NCI-H2227 (cell line): ENCODE results near the gene SYCN.

ENCODE experiments used
- DNase-seq: peaks from one replicate; lab custom pipeline; 2025; ENCODE audit not compliant: unreplicated experiment; lab: John Stamatoyannopoulos, UW

The SYCN gene

DNA sequence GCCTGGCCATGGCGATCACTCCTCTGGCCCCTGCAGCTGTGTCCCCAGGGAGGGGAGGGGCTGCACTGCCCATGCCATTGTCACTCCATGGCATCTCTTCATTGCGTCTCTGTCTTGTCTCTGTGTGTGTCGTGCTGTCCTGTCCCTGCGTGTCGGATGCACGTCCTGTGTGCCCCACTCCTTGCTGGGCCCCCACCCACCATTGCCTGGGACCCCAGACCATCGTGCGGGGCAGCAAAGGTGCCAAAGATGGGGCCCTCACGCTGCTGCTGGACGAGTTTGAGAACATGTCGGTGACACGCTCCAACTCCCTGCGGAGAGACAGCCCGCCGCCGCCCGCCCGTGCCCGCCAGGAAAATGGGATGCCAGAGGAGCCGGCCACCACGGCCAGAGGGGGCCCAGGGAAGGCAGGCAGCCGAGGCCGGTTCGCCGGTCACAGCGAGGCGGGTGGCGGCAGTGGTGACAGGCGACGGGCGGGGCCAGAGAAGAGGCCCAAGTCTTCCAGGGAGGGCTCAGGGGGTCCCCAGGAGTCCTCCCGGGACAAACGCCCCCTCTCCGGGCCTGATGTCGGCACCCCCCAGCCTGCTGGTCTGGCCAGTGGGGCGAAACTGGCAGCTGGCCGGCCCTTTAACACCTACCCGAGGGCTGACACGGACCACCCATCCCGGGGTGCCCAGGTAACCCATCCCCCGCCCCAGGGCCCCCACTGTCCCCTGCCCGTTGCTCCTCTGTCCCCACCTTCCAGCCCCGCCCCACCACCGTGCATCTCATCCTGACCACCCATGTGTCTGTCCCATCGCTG, 31.2 kb downstream of the SYCN start:
- DNase-seq: no peak

DNA sequence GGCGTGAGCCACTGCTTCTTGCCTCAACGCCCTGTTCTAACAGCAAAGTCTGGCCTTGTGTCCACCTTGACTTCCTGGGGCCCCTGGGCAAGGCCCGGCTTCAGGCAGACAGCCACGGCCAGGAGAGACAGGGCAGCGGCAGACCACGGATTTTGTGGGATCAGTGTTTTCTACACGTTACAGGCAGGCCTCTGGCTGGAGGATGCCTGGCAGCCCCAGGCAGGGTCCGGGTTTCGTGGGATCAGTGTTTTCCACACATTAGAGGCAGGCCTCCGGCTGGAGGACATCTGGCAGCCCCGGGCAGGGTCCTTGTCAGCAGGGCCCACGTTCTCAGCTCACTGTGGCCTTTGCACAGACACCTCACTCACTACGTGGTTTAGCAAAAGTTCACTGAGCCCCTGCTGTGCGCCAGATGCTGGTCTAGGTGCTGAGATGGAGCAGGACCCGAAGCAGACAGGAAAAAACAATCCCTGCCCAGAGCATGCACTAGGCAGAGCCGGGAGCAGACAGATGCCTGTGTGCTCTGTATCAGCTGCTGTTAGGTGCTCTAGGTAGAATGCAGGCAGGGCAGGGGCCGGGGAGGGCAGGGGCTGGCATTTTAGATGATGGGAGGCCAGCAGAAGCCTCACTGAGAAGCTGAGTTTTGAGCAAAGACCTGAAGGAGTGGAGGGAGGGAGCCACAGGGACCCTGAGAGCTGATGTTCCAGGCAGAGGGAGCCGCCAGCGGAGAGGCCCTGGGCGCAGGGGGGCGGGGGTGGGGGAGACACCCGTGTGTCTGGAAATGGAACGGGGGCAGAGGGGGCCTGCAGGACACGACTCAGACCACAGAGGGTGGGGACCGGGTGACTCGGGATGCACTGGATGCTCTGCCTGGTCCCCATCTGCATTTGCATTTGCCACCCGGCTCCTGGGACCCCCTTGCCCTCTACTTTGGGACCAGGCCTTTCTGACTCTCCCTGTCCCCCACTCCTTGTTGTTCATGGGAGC, 32.3 kb downstream of the SYCN start:
- no peak for DNase-seq

DNA sequence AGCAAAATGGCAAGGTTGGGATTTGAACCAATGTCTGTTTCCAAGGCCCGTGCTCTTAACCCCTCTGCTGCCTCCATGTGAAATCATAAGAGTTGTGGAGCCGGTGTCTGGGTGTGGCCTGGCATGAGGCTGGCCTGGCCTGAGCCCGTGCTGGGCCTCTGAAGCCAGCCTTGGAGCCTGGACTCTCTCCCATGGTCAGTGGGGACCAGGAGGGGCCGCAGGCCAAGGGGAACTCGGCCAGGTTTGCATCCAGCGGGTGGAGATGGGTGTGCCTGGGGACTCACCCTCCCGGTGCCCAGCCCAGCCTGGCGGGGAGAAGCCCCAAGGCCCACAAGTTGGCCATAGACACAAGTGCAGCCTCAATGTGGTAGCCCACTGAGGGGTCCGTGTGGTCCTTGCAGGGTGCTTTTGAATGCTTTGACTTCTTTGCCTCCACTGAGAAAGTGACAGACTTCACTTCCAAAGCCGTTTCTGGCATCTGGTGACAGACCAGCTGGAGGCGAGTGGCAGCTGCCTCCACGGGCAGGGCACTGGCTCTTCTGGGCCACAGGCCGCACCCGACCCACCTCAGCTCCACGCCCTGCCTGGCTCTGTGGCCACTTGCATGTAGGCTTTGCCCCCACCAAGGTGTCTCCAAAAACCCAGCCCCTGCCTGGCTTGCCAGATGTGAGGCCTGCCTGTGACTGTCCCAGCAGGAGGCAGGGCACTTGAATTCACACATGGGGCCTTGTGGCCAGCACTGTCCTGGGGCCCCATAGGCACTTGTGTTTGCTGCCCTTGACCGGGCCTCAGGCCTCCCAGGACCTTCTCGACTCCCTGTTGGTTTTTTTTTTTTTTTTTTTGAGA, 33.5 kb downstream of the SYCN start:
- no peak for DNase-seq

DNA sequence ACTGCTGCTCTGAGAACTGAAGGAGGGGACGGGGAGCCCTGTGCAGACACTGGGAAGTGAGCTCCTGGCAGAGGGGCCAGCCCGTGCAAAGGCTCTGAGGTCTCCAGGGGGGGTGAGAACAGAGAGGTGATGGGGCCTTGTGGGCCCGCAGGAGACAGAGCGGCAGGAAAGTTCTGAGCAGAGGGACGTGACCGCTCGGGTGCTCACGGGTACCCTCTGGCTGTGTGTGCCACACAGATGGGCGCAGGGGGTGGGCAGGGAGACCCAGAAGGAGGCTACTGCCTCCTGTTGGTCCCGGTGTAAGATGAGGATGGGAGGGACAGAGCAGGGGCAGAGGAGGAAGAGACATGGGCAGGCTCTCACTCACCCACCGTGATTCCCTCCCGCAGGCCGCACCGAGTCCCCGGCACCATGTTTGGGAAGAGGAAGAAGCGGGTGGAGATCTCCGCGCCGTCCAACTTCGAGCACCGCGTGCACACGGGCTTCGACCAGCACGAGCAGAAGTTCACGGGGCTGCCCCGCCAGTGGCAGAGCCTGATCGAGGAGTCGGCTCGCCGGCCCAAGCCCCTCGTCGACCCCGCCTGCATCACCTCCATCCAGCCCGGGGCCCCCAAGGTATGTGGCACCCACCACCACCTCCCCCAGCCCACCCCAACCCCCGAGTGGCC, 34.8 kb downstream of the SYCN start:
- DNase-seq: no peak

DNA sequence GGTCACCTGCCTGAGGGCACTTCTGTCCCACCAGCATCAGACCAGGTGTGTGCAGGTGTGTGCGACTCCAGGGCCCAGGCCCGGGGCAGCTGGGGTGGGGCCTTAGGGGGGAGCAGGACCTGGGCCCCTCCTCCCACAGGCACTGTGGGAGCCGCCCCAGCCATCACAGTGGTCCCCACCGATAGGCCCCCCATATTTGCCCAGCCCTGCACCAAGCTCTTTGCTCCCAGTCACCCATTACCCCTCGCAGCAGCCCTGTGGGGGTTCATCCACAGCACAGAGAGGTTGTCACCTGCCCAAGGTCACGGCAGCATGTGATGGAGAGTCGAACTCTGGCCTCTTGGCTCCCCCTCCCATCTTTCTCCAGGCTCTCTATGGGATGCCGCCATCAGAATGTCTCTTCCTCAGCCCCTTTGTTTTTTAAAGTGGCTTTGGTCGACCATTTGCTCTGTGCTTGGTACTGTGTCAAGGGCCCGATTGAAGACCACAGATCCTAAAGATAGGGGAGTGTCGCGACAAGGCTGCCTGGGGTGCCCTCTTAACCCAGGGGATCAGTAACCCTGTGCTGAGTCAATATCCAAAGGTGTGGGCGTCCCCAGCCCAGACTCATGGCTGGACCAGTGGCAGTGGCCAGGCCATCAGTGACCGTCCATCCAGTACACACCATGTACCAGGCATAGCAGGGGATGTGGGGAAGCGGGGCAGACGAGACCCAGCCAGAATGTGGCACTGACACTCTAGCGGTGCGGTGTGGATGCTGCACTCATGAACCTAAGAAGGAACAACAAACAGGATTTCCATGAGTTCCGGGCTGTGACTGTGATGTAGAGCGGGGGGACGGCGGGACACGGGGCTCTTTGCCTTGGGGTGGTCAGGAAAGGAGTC, 35.6 kb downstream of the SYCN start:
- DNase-seq: no peak

DNA sequence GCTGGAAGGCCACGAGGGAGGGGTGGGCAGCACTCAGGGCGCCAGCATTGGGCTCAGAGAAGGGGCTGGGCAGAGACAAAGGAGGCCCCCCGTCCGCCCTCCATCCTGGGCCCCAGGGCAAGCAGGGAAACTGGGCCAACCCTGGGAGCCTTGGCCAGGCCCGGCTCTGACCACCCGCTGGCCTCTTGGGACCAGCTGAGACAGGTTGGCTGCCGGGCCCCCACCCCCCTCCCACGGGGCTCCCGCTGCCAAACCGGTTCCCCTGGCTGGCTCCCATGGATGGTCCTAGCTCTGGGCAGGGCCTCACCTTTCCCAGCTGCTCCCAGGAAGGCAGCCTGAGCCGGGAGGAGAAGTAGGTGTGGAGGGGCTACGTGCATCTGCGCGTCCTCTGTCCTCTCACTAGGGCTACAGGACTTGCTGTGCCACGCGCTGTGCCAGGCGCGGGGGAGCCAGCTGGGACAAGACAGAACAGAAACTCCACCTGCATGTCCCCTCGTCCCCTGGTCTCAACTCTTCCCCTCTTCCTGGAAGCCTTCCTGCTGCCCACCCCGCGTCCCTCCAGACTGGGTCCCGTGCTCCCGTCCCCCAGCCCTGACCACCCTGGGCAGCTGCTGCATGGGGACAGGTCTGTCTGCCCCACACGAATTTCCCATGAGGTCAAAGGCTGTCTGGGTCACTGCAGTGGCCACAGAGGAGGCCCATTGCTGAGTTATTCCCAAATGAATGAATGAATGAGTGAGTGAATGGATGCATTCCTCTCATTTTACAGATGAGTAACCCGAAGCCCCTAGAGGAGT, 36.4 kb downstream of the SYCN start:
- no peak for DNase-seq

DNA sequence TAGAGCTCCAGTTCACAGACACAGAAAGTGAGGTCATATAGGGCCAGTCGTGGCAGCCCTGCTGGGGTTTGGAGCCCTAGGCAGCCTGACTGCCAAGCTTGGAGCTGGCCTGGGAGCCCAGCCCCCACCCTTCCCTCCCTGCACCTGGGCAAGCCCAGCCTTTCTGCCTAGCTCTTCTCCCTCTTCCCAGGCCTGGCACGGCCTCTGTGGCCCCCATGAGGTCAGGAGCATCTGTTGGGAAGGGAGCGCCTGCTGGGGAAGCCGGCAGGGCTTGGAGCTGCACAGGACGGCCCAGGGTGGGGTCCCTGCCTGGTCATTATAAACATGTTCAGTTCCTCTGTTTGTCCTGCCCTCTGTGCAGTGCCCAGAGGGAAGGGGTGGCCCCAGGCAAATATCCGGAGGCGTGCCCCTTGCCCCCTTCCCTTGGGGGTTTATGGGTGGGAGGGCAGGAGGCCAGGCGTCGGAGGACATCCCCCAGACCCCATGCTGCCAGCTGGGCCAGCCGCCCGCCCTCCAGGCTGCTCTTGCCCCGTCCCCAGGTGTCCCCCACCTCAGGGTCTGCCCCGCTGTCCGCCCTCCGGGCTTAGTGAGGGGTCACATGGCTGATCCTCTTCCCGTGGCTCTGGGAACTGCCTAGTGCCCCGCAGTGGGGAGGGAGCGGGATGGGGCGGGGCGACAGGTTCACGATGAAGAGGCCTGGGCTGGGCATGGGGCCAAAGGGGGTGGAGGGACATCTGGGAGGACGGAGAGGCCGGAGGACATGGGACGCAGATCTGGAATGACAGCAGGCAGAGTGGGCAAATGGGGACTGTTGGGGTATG, 37.3 kb downstream of the SYCN start:
- DNase-seq: peak; percentile 90

DNA sequence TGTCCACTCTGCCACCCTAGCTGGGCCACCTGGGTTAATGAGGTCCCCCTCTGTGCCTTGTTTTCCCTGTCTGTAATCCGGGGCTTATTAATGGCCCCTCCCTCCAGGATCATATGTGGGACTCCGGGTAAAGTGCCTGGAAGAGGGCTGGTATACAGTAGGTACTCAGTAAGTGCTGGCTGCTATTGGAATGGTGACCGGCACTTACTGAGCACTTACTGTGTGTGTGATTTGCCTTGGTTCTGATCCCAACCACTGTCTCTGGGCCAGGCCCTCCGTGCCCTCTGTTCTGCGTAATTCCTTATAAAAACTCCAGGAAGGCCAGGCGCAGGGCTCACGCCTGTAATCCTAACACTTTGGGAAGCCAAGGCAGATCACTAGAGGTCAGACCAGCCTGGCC, 38.2 kb downstream of the SYCN start:
- DNase-seq: no peak

DNA sequence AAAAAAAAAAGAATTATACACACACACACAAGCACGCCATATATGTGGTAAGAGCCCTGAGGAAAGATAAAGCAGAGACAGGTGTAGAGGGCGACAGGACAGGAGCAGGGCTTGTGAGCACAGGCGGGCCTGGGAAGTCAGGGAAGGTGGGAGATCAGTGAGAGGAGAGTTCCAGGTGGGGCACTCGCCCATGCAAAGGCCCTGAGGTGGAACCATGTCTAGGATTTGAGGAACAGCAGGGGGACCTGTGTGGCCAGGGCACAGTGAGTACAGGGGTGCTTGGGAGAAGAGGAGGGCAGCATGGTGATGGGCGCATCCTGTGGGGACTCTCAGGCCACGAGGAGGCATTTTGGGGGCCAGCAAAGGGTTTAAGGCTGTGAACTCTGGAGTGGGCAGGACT, 39.8 kb downstream of the SYCN start:
- DNase-seq: no peak

DNA sequence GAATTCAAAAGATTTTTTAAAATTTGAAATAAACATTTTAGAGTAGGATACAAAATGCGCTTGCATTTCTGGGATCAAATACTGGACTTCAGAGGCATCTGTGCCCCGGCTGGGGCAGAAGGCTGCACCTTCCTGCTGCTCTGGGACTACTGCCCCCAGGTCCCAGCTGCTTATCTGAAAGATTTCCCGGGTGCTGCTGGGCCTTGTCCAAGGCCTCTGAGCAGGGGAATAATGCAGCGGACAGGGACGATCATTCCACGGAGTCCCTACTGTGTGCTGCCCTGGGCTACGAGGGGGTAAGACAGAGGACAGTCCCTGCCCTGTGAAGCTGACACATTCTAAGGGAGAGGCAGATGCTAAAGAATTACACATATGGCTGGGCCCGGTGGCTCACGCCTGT, 40.4 kb downstream of the SYCN start:
- no peak for DNase-seq

DNA sequence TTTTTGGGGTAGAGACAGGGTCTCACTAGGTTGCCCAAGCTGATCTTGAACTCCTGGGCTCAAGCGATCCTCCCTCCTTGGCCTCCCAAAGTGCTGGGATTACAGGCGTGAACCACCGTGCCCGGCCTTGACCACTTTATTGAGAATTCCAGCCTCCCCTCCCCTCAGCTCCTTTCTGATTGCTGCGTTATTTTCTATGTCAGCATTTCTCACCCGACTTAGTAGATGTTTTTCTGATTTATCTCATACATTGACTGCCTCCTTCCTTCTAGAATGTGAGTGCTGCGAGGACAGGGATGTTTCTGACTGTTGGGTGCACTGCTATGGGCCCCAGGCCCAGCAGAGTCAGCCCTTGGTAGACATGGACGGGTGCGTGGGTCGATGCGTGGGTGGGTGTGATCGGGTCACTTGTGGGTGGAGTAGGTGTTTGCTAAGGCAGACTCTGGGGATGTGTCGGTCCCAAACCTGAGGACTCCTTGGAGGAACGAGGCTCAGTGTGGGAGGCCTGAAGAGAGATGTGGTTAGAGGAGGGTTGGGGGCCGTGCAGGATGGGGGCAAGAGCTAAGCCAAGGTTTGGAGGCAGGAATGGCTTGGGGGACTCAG, 41.5 kb downstream of the SYCN start:
- no peak for DNase-seq

DNA sequence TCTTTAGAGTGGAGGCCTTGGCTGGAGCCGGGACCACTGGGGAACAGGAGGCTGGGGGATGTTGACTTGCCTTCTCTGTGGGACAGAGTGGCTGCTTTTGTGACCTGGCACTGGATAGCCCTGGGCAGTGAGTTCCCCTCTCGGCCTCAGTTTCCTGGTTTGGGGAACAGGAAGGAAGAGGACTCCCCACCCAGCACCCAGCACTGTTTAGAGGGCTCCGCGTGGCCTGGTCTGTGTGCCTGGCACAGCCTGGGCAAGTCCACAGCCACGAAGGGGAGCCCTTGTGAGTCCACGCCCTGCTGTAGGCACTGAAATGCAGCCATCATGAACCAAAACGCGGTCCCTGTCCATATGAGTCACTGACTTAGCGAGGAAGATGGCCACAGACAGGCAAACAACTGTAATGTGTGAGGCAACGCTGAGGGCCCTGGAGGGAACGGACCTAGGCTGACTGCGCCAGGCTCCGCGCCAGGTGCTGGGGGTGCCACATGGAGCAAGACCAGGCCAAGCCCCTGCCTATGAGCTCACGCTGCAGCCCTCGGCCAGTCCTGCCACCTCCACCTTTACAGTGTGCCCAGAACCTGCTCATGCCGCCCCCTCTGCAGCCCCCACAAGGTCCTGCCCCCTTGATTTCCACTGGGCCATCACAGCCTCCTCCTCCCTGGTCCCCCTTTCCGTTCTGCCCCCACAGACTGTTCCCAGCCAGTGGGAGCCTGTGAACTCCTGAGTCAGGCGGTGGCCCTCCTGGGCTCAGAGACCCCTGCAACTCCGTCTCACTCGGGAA, 43.0 kb downstream of the SYCN start:
- DNase-seq: no peak

DNA sequence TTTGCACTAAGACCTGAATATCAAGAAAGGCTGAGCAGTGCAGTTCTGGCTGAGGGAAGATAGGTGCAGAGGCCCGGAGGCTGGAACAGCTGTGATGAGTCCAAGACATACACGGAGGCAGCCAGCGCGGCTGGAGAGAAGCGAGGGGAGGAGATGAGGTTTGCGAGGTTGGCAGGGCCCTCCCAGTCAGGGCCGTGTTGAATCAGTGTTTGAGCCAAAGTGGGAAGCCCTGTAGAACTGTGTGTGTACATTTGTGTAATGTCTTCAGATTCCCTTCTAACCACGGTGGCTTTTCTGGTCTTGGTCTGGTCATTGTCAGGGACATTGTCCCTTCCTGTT, 43.6 kb downstream of the SYCN start:
- DNase-seq: no peak

DNA sequence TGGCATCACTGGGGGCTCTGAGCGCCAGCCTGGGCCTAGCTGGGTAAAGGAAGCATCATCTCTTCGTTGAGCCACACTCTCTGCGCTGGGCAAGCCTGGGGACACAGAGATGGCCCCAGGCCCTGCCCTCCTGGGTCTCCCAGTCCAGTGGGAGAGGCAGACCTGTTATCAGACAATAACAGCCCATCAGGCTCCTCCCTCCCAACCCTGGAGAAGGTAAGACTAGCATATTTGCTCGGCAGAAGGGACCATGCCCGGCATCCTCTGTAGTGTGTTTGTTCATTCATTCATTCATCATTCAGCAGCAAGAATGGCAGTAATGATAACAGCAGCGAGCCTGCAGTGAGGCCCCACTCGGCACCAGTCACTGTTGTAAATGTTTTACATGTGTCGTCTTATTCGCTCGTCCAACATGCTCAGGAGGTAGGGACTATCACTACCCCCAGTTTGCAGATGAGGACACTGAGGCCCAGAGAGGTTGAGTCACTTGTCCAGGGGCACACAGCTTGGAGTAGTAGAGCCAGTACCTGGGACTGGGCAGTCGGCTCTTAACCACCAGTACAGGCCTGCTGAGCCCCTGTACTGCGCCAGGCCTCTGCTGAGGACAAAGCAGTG, 45.3 kb downstream of the SYCN start:
- no peak for DNase-seq

DNA sequence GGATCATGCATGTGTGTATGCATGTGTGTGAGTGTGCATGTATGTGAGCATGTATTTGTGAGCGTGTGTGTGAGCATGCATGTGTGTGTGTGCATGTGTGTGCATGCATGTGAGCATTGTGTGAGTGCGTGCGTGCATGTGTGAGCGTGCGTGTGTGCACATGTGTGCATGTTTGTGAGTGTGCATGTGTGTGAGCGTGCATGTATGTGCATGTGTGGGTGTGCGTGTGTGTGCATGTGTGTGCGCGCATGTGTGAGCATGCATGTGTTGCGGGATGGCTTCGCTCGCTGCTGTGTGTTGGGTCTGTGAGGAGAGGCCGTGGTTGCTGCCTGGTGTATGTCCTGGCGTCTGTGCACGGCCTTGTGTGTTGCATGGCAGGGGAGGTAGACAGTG, 46.1 kb downstream of the SYCN start:
- no peak for DNase-seq

DNA sequence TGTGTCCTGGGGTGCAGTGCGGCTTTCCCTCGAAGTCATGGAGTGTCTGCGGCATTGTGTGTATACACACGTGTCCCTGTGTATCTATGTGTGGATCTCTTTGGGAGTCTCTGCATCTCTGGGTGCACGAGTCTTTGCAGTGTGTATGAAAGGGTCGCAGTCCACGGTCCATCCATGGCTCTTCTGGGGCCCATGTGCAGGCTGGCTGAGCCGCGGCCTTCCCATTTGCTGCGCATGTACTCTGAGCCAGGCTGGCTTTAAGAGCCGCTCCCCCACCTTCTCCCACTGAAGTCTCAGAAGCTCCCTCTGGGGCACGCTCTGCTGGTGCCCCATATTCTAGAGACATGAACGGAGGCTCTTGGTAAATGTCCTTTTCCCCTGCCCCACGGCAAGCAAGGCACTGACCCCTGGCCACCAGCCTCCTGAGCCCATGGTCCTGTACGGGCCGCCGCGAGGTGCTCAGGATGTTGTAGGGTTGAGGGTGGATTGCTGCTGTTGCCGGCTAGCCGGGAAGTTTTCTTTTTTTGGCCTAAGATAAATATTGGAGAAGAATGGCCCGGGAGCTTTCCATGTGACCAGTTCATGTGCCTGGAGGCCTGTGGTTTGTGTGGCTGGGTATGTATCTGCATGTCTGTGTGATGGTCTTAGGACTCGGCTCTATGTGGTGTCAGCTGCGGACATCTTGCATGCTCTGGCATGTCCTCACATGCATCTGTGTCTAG, 46.6 kb downstream of the SYCN start:
- no peak for DNase-seq
